Upper lobe of left lung (tissue), 4 donors: ENCODE measurements around the gene NCAM2.

Experiments used
- CTCF ChIP-seq, 6 experiments: fragments of 450-650 bp in 4 of 6; fragments of 200-600 bp in 2 of 6; sonication (generic) in 2 of 6; IDR thresholded peaks; one replicate each; pipeline ENCODE4 v1.5.1; 2016 to 2019; ENCODE audit warnings: antibody characterized with exemption in 6 of 6
- EP300 ChIP-seq, 4 donors: sonication (generic); formaldehyde crosslinking; IDR thresholded peaks; one replicate each; pipeline ENCODE4 v1.5.1; 2017; ENCODE audit warnings: antibody characterized with exemption in 4 of 4, control low read depth in 2 of 4
- POLR2A ChIP-seq, 4 donors: fragments of 450-650 bp; IDR thresholded peaks; one replicate each; pipeline ENCODE4 v1.5.1; 2016 to 2017; ENCODE audit warnings: antibody characterized with exemption in 4 of 4, mild to moderate bottlenecking in 2 of 4
- POLR2AphosphoS5 ChIP-seq, 2 donors: sonication (generic); formaldehyde crosslinking; IDR thresholded peaks; one replicate each; pipeline ENCODE4 v1.5.1; 2017; ENCODE audit warnings: antibody characterized with exemption in 2 of 2

DNA sequence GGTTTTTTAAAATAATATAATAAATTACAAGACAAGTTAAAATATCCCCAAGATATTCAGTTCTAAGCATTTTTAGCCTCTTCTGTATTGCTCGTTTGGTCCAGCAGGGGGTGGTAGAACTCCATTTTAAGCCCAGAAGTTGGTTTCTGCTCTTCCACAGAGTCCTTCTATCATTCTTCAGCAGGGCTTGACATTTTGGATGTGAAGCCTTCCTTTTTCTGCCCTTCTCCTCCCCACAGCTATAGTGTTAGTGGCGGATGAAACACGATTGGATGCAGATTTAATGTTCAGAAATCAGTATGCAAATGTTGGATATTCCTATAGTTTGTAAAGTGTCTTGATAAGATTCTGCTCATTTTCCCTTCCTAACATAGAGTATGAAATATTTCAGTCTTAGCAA is 1.4 kb downstream of the NCAM2 start:
- TF ChIP-seq CTCF (IDR thresholded peaks at IDR 0.05) (peak in 5 of 6 experiments; percentile 43 to 60 (median 58)), EP300 (IDR thresholded peaks at IDR 0.05) (no peak), POLR2A (IDR thresholded peaks at IDR 0.05) (no peak), POLR2AphosphoS5 (IDR thresholded peaks at IDR 0.05) (no peak)
